Mammary epithelial cell (primary cell): ENCODE results near the gene ITGB2.

Experiments
- EZH2 ChIP-seq: IDR thresholded peaks from 2 replicates; pipeline ENCODE4 v1.6.1; 2012; ENCODE audit warnings: low read length, inconsistent platforms, borderline replicate concordance
- TF ChIP-seq, protein P1 (sequence below), 2 donors: IDR thresholded peaks in 1 of 2; conservative IDR thresholded peaks in 1 of 2; 2 replicates each; pipeline ENCODE4 v1.5.1; 2011 to 2012; ENCODE audit warnings: inconsistent platforms in 2 of 2, low read length in 2 of 2, mild to moderate bottlenecking in 2 of 2, control low read depth in 1 of 2, low read depth in 1 of 2; ENCODE audit not compliant: insufficient read depth in 1 of 2; ENCODE audit errors: extremely low read depth in 1 of 2

DNA sequence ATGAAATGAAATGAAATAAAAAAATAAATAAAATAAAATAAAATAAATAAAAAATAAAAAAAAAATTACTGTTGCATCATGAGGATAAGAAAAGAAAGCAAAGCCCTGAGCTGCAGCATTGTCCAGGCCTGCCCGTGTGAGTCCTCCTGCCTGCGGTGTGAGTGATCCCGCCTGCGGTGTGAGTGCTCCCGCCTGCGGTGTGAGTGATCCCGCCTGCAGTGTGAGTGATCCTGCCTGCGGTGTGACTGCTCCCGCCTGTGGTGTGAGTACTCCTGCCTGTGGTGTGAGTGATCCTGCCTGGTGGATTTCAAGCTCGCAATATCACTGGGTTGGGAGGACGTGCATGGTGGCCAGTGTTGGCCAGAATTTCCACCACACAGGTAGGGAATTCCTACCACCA, 24.8 kb downstream of the ITGB2 start:
- TF ChIP-seq EZH2, result no peak
- TF ChIP-seq, protein P1, sequence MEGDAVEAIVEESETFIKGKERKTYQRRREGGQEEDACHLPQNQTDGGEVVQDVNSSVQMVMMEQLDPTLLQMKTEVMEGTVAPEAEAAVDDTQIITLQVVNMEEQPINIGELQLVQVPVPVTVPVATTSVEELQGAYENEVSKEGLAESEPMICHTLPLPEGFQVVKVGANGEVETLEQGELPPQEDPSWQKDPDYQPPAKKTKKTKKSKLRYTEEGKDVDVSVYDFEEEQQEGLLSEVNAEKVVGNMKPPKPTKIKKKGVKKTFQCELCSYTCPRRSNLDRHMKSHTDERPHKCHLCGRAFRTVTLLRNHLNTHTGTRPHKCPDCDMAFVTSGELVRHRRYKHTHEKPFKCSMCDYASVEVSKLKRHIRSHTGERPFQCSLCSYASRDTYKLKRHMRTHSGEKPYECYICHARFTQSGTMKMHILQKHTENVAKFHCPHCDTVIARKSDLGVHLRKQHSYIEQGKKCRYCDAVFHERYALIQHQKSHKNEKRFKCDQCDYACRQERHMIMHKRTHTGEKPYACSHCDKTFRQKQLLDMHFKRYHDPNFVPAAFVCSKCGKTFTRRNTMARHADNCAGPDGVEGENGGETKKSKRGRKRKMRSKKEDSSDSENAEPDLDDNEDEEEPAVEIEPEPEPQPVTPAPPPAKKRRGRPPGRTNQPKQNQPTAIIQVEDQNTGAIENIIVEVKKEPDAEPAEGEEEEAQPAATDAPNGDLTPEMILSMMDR (conservative IDR thresholded peaks at IDR 0.05 in 1 of 2, IDR thresholded peaks at IDR 0.05 in 1 of 2; ENCODE audit: extremely low read depth in 1 of 2, insufficient read depth in 1 of 2, low read depth in 1 of 2, low read length in 2 of 2), result no peak
